ENCODE results near the gene CHIA.

DNA sequence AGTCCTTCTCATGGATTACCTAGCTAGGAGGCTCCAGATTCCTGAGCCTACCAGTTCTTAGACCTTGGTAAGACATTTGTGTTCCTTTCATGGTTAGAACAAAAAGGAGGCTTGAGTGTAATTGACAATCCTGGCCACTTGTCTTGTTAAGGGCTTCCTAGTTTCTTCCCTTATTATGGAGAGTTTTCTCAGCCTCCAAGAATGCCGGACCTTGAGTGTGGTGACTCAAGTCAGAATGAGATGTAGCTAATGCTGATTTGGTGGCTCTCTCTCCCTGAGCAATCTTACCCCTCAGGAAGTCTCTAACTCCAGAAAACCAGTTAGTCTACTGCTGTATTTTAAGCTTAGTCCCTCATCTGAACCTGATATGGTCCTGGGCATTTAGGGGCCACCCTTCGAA, 48.9 kb upstream of the CHIA start:
- TF ChIP-seq POLR2AphosphoS5 (IDR thresholded peaks at IDR 0.05): no peak
- no peak for TF ChIP-seq CTCF (IDR thresholded peaks at IDR 0.05)
- no peak for TF ChIP-seq POLR2A (IDR thresholded peaks at IDR 0.05)

All from gastroesophageal sphincter (tissue), 3 donors.